Hepatocyte (in vitro differentiated cells): ENCODE data around the gene STX8.

Experiments
- EZH2 ChIP-seq: fragments of 200-600 bp; sonication (generic); IDR thresholded peaks from 2 replicates; pipeline ENCODE4 v1.6.1; 2016; ENCODE audit warnings: antibody characterized with exemption, mild to moderate bottlenecking, borderline replicate concordance
- TF ChIP-seq, protein P1 (sequence below): fragments of 200-600 bp; sonication (generic); IDR thresholded peaks from 2 replicates; pipeline ENCODE4 v1.5.1; 2016; ENCODE audit warnings: antibody characterized with exemption, mild to moderate bottlenecking; ENCODE audit not compliant: poor library complexity

DNA sequence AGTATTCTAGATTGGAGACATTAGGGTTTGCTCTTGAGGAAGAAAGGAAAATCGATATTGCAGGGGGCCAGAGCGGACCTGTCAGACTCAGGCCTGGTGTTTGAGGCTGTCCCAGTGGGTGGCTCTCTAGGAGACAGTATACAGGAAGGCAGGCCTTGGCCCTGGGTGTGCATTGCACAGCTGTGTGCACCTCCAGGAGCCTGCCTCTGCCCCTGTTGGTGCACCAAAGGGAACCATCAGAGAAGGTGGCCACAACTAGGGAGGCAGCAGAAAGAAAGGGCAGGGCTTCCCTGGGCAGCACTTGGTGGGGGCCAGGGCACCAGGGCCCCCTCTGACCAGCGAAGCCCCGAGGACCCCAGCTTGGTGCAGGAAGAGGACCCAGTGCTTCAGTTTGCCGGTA, 366.3 kb downstream of the STX8 start:
- no peak for TF ChIP-seq EZH2
- TF ChIP-seq, protein P1, sequence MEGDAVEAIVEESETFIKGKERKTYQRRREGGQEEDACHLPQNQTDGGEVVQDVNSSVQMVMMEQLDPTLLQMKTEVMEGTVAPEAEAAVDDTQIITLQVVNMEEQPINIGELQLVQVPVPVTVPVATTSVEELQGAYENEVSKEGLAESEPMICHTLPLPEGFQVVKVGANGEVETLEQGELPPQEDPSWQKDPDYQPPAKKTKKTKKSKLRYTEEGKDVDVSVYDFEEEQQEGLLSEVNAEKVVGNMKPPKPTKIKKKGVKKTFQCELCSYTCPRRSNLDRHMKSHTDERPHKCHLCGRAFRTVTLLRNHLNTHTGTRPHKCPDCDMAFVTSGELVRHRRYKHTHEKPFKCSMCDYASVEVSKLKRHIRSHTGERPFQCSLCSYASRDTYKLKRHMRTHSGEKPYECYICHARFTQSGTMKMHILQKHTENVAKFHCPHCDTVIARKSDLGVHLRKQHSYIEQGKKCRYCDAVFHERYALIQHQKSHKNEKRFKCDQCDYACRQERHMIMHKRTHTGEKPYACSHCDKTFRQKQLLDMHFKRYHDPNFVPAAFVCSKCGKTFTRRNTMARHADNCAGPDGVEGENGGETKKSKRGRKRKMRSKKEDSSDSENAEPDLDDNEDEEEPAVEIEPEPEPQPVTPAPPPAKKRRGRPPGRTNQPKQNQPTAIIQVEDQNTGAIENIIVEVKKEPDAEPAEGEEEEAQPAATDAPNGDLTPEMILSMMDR: no peak
